ENCODE results near the gene CACNA1C.

The CACNA1C gene

DNA sequence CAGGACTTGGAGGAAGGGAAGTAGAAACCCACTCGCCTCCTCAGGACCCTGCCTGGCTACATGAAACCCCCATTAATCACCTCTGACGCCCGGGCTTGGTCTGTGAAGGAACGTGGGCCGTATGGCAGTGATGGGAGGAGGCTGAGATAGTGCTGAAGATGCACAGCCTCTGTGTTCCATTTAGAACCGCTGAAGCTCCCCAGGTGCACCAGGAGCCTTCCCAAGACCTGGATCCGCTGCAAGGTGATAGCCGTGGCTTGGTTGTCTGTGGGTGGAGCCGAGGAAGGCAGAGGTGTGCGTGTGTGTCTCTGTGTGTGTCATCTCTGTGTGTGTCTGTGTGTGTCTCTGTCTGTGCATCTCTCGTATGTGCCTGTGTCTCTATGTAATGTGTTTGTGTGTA lies 293.1 kb downstream of the CACNA1C start:
- H3K4me3 ChIP-seq (ENCODE audit: low read depth, low read length): no peak overlapping the region
- TF ChIP-seq, protein P1, sequence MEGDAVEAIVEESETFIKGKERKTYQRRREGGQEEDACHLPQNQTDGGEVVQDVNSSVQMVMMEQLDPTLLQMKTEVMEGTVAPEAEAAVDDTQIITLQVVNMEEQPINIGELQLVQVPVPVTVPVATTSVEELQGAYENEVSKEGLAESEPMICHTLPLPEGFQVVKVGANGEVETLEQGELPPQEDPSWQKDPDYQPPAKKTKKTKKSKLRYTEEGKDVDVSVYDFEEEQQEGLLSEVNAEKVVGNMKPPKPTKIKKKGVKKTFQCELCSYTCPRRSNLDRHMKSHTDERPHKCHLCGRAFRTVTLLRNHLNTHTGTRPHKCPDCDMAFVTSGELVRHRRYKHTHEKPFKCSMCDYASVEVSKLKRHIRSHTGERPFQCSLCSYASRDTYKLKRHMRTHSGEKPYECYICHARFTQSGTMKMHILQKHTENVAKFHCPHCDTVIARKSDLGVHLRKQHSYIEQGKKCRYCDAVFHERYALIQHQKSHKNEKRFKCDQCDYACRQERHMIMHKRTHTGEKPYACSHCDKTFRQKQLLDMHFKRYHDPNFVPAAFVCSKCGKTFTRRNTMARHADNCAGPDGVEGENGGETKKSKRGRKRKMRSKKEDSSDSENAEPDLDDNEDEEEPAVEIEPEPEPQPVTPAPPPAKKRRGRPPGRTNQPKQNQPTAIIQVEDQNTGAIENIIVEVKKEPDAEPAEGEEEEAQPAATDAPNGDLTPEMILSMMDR (conservative IDR thresholded peaks at IDR 0.05; ENCODE audit: low read depth, low read length): no peak
- no peak for DNase-seq (ENCODE audit: low read depth)

DNA sequence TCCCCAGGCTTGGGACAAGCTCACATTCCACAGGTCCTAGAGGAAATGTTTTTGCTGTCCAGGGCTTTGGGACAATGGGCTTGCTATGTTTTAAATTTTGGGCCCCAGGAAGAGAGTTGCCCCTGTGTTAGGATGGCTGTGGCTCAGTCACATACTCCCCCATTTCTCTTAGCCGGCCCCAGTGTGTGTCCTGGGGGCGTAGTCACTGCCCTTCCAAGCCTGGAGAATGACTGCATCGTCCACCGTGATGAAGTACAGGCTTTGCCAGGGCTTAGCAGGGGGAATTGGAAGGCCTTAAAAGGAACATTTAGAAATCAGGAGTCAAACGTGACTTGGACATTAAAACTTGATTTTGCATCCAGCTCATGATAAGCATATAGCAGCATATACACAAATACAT lies 293.6 kb downstream of the CACNA1C start:
- DNase-seq (ENCODE audit: low read depth): no peak
- H3K4me3 ChIP-seq (ENCODE audit: low read depth, low read length): no peak overlapping the region
- TF ChIP-seq, protein P1 (conservative IDR thresholded peaks at IDR 0.05; ENCODE audit: low read depth, low read length): no peak

DNA sequence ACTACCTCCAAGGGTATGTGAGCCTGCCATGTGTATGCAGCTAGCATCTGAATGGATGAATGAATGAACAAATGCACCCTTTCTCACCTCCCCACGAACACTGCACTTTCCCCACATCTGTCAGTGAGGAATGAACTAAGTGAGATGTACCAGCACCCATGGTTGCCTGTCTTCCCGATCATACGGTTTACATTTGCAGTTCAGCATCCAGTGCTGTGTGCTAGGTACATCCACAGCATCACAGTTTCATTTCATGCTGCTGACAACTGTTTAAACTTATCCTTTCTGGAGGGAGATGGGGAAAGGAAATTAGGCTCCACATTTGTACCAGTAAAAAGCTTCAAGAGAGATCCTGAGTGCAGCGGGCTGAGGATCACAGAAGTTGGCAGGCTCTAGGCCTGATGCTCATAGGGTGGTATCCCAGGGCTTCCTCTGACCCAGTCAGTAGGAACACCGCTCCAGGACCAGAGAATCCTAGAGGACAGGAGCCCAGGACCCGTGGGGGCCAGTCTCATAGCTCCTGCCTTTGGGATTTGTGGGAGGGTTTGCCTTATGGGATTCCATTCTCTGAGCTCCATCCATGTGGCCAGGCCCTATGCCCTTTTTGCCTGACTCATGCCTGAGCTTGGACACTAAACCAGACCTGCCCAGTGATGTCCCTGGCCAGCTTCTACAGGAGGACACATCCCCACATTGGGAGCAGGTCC lies 294.5 kb downstream of the CACNA1C start:
- DNase-seq (ENCODE audit: low read depth): no peak
- no peak overlapping the region for H3K4me3 ChIP-seq (ENCODE audit: low read depth, low read length)
- TF ChIP-seq, protein P1 (conservative IDR thresholded peaks at IDR 0.05; ENCODE audit: low read depth, low read length): no peak

DNA sequence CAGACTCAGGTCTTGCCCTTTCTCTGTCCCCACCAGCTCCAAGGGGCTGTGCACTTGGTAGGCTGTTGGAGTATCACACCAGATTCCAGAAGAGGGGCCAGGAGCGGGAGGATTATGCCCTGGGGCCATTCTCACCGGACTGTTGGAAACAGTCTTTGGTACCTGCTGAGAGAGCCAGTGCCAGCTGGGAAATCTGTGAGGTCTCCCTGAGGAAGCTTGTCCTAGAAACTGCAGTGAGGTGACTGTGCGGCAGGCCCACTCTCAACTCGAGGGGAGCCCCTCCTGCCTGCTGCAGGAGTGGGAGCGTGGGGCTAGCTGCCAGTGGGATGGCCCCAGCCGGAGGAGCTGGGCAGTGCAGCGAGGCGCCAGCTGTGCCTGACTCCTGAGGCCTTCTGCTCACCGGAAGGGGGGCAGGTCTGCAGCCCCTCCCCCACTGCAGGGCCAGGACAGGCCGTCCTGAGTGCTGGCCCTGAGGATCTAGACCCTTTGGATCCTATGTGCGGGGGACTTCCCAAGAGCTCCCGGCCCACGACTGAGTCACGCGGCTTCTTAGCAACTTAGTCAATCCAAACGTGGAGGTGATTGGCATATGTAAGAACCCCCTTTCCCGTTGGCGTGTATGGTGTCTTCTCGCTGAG lies 295.2 kb downstream of the CACNA1C start:
- TF ChIP-seq, protein P1 (conservative IDR thresholded peaks at IDR 0.05; ENCODE audit: low read depth, low read length): no peak
- no peak overlapping the region for H3K4me3 ChIP-seq (ENCODE audit: low read depth, low read length)
- DNase-seq (ENCODE audit: low read depth): no peak

DNA sequence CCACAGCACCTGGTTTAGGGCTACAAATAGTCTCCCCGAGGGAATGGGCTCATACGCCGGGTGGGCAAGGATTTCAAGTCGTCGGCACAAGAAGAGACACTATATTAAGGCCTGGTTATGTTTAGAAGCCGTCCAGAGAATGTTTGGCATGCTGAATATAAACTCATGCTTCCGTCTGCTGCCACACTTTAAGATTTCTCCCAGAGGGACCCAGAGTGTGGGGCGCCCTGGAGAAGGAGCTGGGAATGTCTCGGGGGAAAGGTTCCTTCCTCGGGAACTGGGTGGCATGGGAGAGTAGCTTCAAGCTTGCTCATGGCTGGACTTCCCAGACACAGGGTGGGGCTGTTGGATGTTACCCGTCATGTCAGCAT lies 295.7 kb downstream of the CACNA1C start:
- TF ChIP-seq, protein P1 (conservative IDR thresholded peaks at IDR 0.05; ENCODE audit: low read depth, low read length): no peak
- H3K4me3 ChIP-seq (ENCODE audit: low read depth, low read length): no peak overlapping the region
- no peak for DNase-seq (ENCODE audit: low read depth)

DNA sequence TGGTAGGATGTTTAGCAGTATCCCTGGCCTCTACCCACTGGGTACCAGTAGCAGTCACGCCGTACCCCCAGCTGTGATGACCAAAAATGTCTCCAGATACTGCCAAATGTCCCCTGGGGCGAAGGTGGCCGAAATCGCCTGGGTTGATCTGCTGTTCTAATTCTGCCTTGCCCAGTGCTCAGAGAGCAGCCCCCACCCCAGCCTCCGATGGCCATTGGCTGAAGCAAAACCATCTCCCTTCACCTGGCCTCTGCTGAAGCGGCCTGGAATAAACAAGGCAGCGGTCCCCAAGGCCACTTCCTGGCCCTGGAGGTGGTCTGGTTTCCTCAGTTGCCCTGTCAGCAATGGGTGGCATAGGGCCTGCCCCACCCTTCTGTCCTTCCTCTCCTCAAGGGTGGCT lies 298.4 kb downstream of the CACNA1C start:
- DNase-seq (ENCODE audit: low read depth): no peak
- H3K4me3 ChIP-seq (ENCODE audit: low read depth, low read length): no peak overlapping the region
- TF ChIP-seq, protein P1 (conservative IDR thresholded peaks at IDR 0.05; ENCODE audit: low read depth, low read length): no peak

DNA sequence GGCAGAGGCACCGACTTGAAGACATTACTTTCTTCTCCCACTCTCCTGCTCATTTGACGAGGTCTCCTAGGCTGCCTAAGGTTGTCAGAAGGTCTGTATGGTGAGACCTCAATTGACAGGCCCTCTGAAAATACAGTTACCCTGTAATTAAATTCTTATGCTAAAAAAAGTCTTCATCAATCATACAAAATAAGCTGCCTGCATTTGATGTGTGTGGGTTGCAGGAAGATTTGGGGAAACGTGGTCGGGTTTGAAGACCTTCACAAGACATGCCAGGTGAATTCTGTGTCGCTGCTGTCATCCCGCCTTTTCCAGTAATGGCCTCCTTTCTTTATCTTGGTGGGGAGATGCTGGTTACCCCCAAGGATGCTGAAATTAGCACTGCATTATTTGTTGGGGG lies 299.4 kb downstream of the CACNA1C start:
- H3K4me3 ChIP-seq (ENCODE audit: low read depth, low read length): no peak overlapping the region
- DNase-seq (ENCODE audit: low read depth): no peak
- TF ChIP-seq, protein P1 (conservative IDR thresholded peaks at IDR 0.05; ENCODE audit: low read depth, low read length): no peak

All from choroid plexus epithelial cell (primary cell).